ENCODE results near the gene GOLT1A. TPM values are rescaled to one million over a fixed set of nuclear protein-coding genes. Genes with fewer than 3 reads are reported as not detected.

GOLT1A gene
- total and polyA plus RNA-seq, 2 donors: 0.47 to 1.4 TPM

DNA sequence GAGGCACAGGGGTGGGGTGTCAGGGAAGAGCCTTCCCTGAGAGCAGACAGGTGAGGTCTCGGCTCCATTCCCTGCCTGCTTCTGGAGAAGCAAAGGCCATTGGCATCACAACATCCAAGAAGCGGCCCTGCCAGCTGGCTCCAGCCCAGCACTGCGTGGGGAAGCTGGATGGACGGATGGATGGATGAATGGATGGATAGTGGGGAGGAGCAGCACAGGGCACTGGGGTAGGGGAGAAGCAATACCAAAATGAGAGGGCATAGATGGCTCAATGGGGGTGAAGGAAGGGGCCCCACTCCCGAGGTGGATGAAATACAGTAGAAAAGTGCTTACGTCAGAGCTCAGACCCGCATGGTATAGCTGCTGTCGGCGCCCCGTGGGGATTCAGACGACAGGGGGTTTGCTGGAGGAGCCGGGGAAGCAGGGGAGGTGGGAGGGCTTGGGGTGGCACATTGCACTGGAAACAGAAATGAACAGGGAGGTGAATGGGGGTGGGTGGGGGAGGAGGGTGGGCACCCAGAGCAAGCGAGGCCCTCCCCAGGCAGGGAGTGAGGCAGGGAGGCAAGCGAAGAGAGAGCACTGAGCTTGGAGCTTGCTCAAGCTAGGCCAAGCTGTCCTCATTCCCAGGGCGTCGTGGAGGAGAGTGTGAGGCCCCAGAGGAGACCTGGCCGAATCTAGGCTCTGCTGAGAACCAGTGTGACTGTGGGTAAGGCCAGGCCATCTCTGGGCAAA, 9.5 kb upstream of the GOLT1A start:
- no peak overlapping the region for H3K27ac ChIP-seq (ENCODE audit: low read depth in 1 of 2, low read length in 1 of 2)
- no peaks in the 10 kb centered on the region for H3K27me3 ChIP-seq (ENCODE audit: control insufficient read depth in 2 of 2, insufficient read depth in 1 of 2, low read length in 1 of 2)
- H3K9me3 ChIP-seq (ENCODE audit: control insufficient read depth in 2 of 2, insufficient read depth in 1 of 2, low read length in 1 of 2): no peaks in the 10 kb centered on the region
- no peak for DNase-seq (ENCODE audit: low read depth in 6 of 9, low spot score in 9 of 9)
- peaks cover 0 to 5% of the 10 kb centered on the region in 2 donors for H3K4me1 ChIP-seq (ENCODE audit: control insufficient read depth in 2 of 2, insufficient read depth in 2 of 2, low read length in 2 of 2)
- 95% methylated on average over 17 of the region's 17 CpGs for WGBS
- no peaks in the 10 kb centered on the region for H3K36me3 ChIP-seq (ENCODE audit: control insufficient read depth in 2 of 2, insufficient read depth in 2 of 2, low read length in 1 of 2)
- no peak overlapping the region for H3K4me3 ChIP-seq (ENCODE audit: low read length in 2 of 2)

- Histone ChIP-seq H3K27ac (ENCODE audit: low read depth in 1 of 2, low read length in 1 of 2) (no peak overlapping the region), H3K4me3 (ENCODE audit: low read length in 2 of 2) (no peak overlapping the region), H3K4me1 (ENCODE audit: control insufficient read depth in 2 of 2, insufficient read depth in 2 of 2, low read length in 2 of 2) (peaks cover 0 to 9% of the 10 kb centered on the region in 2 donors), H3K27me3 (ENCODE audit: control insufficient read depth in 2 of 2, insufficient read depth in 1 of 2, low read length in 1 of 2) (no peaks in the 10 kb centered on the region), H3K9me3 (ENCODE audit: control insufficient read depth in 2 of 2, insufficient read depth in 1 of 2, low read length in 1 of 2) (no peaks in the 10 kb centered on the region), H3K36me3 (ENCODE audit: control insufficient read depth in 2 of 2, insufficient read depth in 2 of 2, low read length in 1 of 2) (no peaks in the 10 kb centered on the region)
- 91% methylated on average over 3 of the region's 3 CpGs for WGBS
- no peak for DNase-seq (ENCODE audit: low read depth in 6 of 9, low spot score in 9 of 9)
Observed at GRCh38 chr1:204222764-204223055, 8.9 kb upstream of the GOLT1A start.

DNA sequence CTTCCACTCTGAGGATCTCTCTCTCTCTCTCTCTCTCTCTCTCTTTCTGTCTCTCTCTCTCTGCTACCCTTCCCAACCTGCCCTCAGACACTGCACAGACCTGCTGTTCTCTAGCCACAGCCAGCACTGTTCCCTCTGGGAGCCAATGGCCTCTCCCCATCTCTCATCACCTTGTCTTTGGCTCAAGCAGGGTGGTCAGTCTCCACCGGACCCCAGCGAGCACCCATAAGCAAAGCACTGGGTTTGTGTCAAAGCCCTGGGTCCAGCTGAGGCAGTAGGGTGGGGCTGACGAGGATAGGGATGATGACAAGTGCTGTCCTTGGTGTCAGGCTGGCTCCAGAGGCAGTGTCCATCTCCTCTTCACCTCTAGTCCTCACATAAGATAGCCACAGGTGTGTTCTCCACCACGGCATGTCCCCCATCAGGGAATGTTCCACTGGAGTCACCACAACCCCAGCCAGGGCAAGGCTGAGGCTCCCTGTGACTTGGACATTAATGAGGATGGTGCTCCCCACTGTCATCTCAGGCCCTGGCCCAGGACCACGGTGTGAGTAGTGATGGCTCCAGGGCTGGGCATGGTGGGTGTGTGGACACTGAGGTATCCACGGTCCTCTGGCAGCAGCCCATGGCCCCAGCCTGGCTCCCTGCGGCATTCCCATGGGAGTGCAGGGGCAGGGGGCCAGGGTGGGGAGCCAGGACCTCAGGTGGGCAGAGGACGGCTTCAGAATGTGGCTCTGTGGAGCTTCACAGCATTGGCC, 8.4 kb upstream of the GOLT1A start:
- Histone ChIP-seq H3K9me3 (ENCODE audit: control insufficient read depth in 2 of 2, insufficient read depth in 1 of 2, low read length in 1 of 2) (no peaks in the 10 kb centered on the region), H3K27ac (ENCODE audit: low read depth in 1 of 2, low read length in 1 of 2) (no peak overlapping the region), H3K36me3 (ENCODE audit: control insufficient read depth in 2 of 2, insufficient read depth in 2 of 2, low read length in 1 of 2) (no peaks in the 10 kb centered on the region), H3K4me3 (ENCODE audit: low read length in 2 of 2) (no peak overlapping the region), H3K4me1 (ENCODE audit: control insufficient read depth in 2 of 2, insufficient read depth in 2 of 2, low read length in 2 of 2) (peaks cover 0 to 9% of the 10 kb centered on the region in 2 donors), H3K27me3 (ENCODE audit: control insufficient read depth in 2 of 2, insufficient read depth in 1 of 2, low read length in 1 of 2) (no peaks in the 10 kb centered on the region)
- no peak for DNase-seq (ENCODE audit: low read depth in 6 of 9, low spot score in 9 of 9)
- 90% methylated on average over 8 of the region's 8 CpGs for WGBS

DNA sequence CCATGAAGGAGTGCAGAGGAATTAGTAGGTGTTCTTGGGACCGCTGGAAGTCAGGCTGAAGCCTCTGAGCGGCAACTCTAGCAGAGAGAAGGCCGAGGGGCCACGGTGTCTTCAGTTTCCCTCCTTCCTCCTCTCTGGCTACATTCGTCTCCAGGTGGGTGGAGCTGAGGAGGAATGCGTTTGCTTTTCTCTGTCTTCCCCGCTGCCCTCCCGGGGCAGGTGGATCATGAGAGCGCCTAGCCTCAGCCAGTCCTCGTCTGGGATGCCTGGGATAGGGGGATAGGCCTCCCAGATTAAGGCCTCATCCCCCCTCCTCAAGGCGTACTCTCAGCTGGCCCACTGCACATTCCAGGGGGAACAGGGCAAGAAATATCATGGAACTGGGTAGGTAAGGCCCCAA, 7.5 kb upstream of the GOLT1A start:
- Histone ChIP-seq H3K36me3 (ENCODE audit: control insufficient read depth in 2 of 2, insufficient read depth in 2 of 2, low read length in 1 of 2) (no peaks in the 10 kb centered on the region), H3K4me1 (ENCODE audit: control insufficient read depth in 2 of 2, insufficient read depth in 2 of 2, low read length in 2 of 2) (peaks cover 0 to 9% of the 10 kb centered on the region in 2 donors), H3K4me3 (ENCODE audit: low read length in 2 of 2) (no peak overlapping the region), H3K9me3 (ENCODE audit: control insufficient read depth in 2 of 2, insufficient read depth in 1 of 2, low read length in 1 of 2) (no peaks in the 10 kb centered on the region), H3K27me3 (ENCODE audit: control insufficient read depth in 2 of 2, insufficient read depth in 1 of 2, low read length in 1 of 2) (no peaks in the 10 kb centered on the region), H3K27ac (ENCODE audit: low read depth in 1 of 2, low read length in 1 of 2) (no peak overlapping the region)
- DNase-seq (ENCODE audit: low read depth in 6 of 9, low spot score in 9 of 9): no peak
- WGBS: 98% methylated on average over 11 of the region's 11 CpGs

DNA sequence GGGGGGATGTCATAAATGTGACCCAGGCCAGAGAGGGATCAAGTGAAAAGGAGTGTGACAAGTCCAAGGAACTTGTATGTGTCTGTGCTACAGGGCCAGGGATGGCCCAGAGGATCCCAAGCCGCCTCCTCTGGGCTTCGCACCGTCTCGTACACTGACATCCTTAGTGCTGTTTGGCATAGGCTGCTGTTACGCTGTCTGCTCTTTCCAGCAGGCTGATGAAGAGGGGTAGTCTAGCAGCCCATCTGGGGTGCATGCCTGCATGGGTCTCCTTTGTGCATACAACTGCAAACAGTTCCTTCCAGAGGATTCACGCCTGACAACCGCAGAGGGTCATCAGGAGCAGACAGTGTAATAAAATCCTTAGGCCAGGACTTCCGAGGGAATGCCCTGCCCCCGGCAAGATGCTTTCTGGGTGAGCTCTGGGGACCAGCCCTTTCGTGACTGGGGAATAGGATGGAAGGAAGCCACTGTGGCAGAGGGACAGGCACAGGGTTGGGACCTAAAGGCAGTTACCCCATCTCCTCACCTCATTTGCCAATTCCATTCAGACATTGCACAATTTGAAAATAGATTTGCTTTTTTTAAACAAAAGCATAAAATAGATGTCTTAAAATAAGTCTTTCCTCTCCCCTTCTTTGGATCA, 6.3 kb upstream of the GOLT1A start:
- no peaks in the 10 kb centered on the region for H3K9me3 ChIP-seq (ENCODE audit: control insufficient read depth in 2 of 2, insufficient read depth in 1 of 2, low read length in 1 of 2)
- no peaks in the 10 kb centered on the region for H3K36me3 ChIP-seq (ENCODE audit: control insufficient read depth in 2 of 2, insufficient read depth in 2 of 2, low read length in 1 of 2)
- no peaks in the 10 kb centered on the region for H3K27me3 ChIP-seq (ENCODE audit: control insufficient read depth in 2 of 2, insufficient read depth in 1 of 2, low read length in 1 of 2)
- peaks cover 0 to 9% of the 10 kb centered on the region in 2 donors for H3K4me1 ChIP-seq (ENCODE audit: control insufficient read depth in 2 of 2, insufficient read depth in 2 of 2, low read length in 2 of 2)
- no peak for DNase-seq (ENCODE audit: low read depth in 6 of 9, low spot score in 9 of 9)
- WGBS: 95% methylated on average over 10 of the region's 10 CpGs
- H3K4me3 ChIP-seq (ENCODE audit: low read length in 2 of 2): no peak overlapping the region
- H3K27ac ChIP-seq (ENCODE audit: low read depth in 1 of 2, low read length in 1 of 2): no peak overlapping the region

DNA sequence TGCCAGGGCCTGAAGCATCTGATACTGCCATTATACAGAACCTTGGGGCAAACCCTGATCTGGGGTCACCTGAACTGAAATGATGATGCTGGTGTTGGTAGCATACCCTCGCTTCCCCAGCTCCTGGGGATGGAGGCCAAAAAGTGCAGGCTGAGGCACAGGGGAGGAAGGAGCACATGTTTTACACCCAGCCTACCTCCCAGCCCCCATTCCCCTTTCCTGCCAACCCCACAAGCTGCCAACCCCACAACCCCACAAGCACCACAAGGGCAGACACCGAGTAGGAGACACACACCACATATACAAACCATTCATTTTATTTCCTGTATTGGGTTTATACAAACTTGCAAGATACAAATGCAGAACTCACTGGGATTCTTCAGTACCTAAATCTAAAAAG, 4.8 kb upstream of the GOLT1A start:
- H3K27ac ChIP-seq (ENCODE audit: low read depth in 1 of 2, low read length in 1 of 2): no peak overlapping the region
- no peaks in the 10 kb centered on the region for H3K36me3 ChIP-seq (ENCODE audit: control insufficient read depth in 2 of 2, insufficient read depth in 2 of 2, low read length in 1 of 2)
- peaks cover 3 to 17% of the 10 kb centered on the region in 2 donors for H3K4me1 ChIP-seq (ENCODE audit: control insufficient read depth in 2 of 2, insufficient read depth in 2 of 2, low read length in 2 of 2)
- no peak overlapping the region for H3K4me3 ChIP-seq (ENCODE audit: low read length in 2 of 2)
- peaks cover 0 to 6% of the 10 kb centered on the region in 2 donors for H3K9me3 ChIP-seq (ENCODE audit: control insufficient read depth in 2 of 2, insufficient read depth in 1 of 2, low read length in 1 of 2)
- H3K27me3 ChIP-seq (ENCODE audit: control insufficient read depth in 2 of 2, insufficient read depth in 1 of 2, low read length in 1 of 2): peaks cover 0 to 9% of the 10 kb centered on the region in 2 donors
- WGBS: 36% methylated on average over 2 of the region's 2 CpGs
- peak in 2 of 9 donors; percentile 22 to 44 for DNase-seq (ENCODE audit: low read depth in 6 of 9, low spot score in 9 of 9)

DNA sequence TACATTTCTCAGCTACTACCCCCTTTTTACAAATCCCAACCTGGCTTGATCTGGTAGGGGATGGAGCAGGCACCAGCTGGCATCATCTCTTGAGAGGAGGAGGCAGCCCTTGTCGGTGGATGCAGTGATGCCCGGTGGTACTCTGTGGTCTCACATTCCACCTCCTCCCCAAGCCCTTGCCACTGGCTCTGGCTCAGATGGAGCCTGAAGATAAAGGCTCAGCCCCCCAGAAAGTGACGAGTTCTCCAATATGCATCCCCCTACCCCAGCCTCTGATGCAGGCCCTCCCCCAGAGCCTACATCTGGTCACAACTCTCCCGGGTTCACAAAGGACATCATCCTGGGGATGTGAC, 3.8 kb upstream of the GOLT1A start:
- Histone ChIP-seq H3K36me3 (ENCODE audit: control insufficient read depth in 2 of 2, insufficient read depth in 2 of 2, low read length in 1 of 2) (no peaks in the 10 kb centered on the region), H3K9me3 (ENCODE audit: control insufficient read depth in 2 of 2, insufficient read depth in 1 of 2, low read length in 1 of 2) (peaks cover 0 to 6% of the 10 kb centered on the region in 2 donors), H3K4me3 (ENCODE audit: low read length in 2 of 2) (no peak overlapping the region), H3K27ac (ENCODE audit: low read depth in 1 of 2, low read length in 1 of 2) (no peak overlapping the region), H3K27me3 (ENCODE audit: control insufficient read depth in 2 of 2, insufficient read depth in 1 of 2, low read length in 1 of 2) (peaks cover 0 to 10% of the 10 kb centered on the region in 2 donors), H3K4me1 (ENCODE audit: control insufficient read depth in 2 of 2, insufficient read depth in 2 of 2, low read length in 2 of 2) (peaks cover 3 to 20% of the 10 kb centered on the region in 2 donors)
- WGBS: 92% methylated on average over 4 of the region's 4 CpGs
- no peak for DNase-seq (ENCODE audit: low read depth in 6 of 9, low spot score in 9 of 9)

DNA sequence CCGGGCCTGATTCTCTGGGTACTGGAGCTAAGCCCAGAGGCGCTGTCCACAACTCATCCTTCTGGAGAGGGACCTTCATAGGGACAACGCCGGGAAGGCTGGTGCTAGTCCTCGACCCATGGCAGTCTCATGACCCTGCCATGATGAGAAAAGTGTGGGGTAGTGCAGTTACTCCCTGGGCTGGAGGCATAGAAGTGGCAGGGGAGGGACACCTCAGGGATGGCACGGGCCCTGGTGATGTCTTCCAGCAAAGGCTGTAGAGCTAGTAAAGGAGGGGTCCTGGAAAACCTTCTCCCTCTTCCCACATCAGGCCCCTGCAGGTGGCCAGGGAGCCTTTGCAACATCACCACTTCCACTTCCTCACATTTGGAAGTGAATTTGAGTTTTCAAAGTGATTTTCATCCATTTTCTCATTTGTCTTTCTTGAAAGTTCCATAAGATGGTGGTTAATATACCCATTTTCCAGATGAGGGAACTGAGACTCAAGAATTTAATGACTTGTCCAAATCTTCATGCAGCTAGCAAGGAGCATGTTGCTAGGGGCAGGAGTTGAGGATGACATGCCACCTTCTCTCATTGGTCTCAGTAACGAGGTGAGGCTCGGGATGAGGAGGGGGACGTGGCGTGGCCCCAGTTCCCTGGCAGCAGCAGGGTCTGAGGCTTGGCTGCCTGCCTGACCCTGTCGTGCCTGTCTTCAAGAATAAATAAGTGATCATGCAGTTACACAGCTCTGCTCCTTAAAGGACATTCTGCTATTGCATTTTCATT, 3.3 kb upstream of the GOLT1A start:
- WGBS: 94% methylated on average over 11 of the region's 11 CpGs
- Histone ChIP-seq H3K9me3 (ENCODE audit: control insufficient read depth in 2 of 2, insufficient read depth in 1 of 2, low read length in 1 of 2) (peaks cover 0 to 6% of the 10 kb centered on the region in 2 donors), H3K27ac (ENCODE audit: low read depth in 1 of 2, low read length in 1 of 2) (no peak overlapping the region), H3K36me3 (ENCODE audit: control insufficient read depth in 2 of 2, insufficient read depth in 2 of 2, low read length in 1 of 2) (no peaks in the 10 kb centered on the region), H3K27me3 (ENCODE audit: control insufficient read depth in 2 of 2, insufficient read depth in 1 of 2, low read length in 1 of 2) (peaks cover 0 to 10% of the 10 kb centered on the region in 2 donors), H3K4me1 (ENCODE audit: control insufficient read depth in 2 of 2, insufficient read depth in 2 of 2, low read length in 2 of 2) (peaks cover 3 to 20% of the 10 kb centered on the region in 2 donors), H3K4me3 (ENCODE audit: low read length in 2 of 2) (no peak overlapping the region)
- no peak for DNase-seq (ENCODE audit: low read depth in 6 of 9, low spot score in 9 of 9)

Measured in thymus (tissue), 11 donors.